ENCODE measurements around the gene TMPRSS11F. TPM values are rescaled to one million over a fixed set of nuclear protein-coding genes. Genes with fewer than 3 reads are reported as not detected.
"Not testable (repeated sequence)": the region's sequence is repeated elsewhere in the genome, so short reads cannot be mapped to it uniquely, and the experiment has no call there.

The TMPRSS11F gene
- total RNA-seq, result not detected

- no peak for DNase-seq
These were observed at the start of gene TMPRSS11F for GRCh38 chr4:68129793-68130192. TSS of gene TMPRSS11F (minus strand) at chr4:68129869. CDS start at chr4:68129820, 49 bp downstream.

GRCh38 chr4:68176904-68177303 lies 47.2 kb upstream of the TMPRSS11F start:
- DNase-seq, result no peak

GRCh38 chr4:68176500-68176899 lies 46.8 kb upstream of the TMPRSS11F start:
- no peak for DNase-seq

- DNase-seq, result no peak
These were observed 46.0 kb upstream of the TMPRSS11F start for GRCh38 chr4:68175562-68176155.

GRCh38 chr4:68174389-68174788 lies 44.7 kb upstream of the TMPRSS11F start:
- not testable (repeated sequence) for DNase-seq

GRCh38 chr4:68172147-68172546 lies 42.5 kb upstream of the TMPRSS11F start:
- not testable (repeated sequence) for DNase-seq

- no peak for DNase-seq
These were observed 38.0 kb upstream of the TMPRSS11F start for GRCh38 chr4:68167706-68168105.

- DNase-seq, result no peak
These were observed 37.5 kb upstream of the TMPRSS11F start for GRCh38 chr4:68167166-68167565.

GRCh38 chr4:68163754-68164153 lies 34.1 kb upstream of the TMPRSS11F start:
- no peak for DNase-seq

- no peak for DNase-seq
These were observed 32.5 kb upstream of the TMPRSS11F start for GRCh38 chr4:68162196-68162595.

GRCh38 chr4:68152411-68152810 lies 22.7 kb upstream of the TMPRSS11F start:
- DNase-seq, result no peak

GRCh38 chr4:68148800-68149685 lies 19.4 kb upstream of the TMPRSS11F start:
- DNase-seq, result no peak

GRCh38 chr4:68147079-68147478 lies 17.4 kb upstream of the TMPRSS11F start:
- no peak for DNase-seq

GRCh38 chr4:68145261-68145660 lies 15.6 kb upstream of the TMPRSS11F start:
- DNase-seq, result no peak

- DNase-seq, result no peak
These were observed 12.2 kb upstream of the TMPRSS11F start for GRCh38 chr4:68141852-68142251.

GRCh38 chr4:68132342-68132741 lies 2.7 kb upstream of the TMPRSS11F start:
- no peak for DNase-seq

- no peak for DNase-seq
These were observed 5.4 kb downstream of the TMPRSS11F start for GRCh38 chr4:68124262-68124661.

GRCh38 chr4:68123525-68123924 lies 6.1 kb downstream of the TMPRSS11F start:
- no peak for DNase-seq

- no peak for DNase-seq
These were observed 9.7 kb downstream of the TMPRSS11F start for GRCh38 chr4:68119921-68120320.

GRCh38 chr4:68110441-68110840 lies 19.2 kb downstream of the TMPRSS11F start:
- no peak for DNase-seq

- DNase-seq, result no peak
These were observed 19.8 kb downstream of the TMPRSS11F start for GRCh38 chr4:68109868-68110267.

GRCh38 chr4:68082758-68083157 lies 46.9 kb downstream of the TMPRSS11F start:
- no peak for DNase-seq

GRCh38 chr4:68079928-68080327 lies 49.7 kb downstream of the TMPRSS11F start:
- DNase-seq, result no peak

- DNase-seq, result no peak
These were observed 51.9 kb downstream of the TMPRSS11F start for GRCh38 chr4:68077737-68078136.
